ENCODE measurements around the gene ZNF467. TPM values are rescaled to one million over a fixed set of nuclear protein-coding genes. Genes with fewer than 3 reads are reported as not detected.

Gene ZNF467, protein sequence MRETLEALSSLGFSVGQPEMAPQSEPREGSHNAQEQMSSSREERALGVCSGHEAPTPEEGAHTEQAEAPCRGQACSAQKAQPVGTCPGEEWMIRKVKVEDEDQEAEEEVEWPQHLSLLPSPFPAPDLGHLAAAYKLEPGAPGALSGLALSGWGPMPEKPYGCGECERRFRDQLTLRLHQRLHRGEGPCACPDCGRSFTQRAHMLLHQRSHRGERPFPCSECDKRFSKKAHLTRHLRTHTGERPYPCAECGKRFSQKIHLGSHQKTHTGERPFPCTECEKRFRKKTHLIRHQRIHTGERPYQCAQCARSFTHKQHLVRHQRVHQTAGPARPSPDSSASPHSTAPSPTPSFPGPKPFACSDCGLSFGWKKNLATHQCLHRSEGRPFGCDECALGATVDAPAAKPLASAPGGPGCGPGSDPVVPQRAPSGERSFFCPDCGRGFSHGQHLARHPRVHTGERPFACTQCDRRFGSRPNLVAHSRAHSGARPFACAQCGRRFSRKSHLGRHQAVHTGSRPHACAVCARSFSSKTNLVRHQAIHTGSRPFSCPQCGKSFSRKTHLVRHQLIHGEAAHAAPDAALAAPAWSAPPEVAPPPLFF
- 14.4 TPM for polyA plus RNA-seq (2013, experiment 1 of 2)
- 14.5 TPM for polyA plus RNA-seq (2013, experiment 2 of 2)

DNA sequence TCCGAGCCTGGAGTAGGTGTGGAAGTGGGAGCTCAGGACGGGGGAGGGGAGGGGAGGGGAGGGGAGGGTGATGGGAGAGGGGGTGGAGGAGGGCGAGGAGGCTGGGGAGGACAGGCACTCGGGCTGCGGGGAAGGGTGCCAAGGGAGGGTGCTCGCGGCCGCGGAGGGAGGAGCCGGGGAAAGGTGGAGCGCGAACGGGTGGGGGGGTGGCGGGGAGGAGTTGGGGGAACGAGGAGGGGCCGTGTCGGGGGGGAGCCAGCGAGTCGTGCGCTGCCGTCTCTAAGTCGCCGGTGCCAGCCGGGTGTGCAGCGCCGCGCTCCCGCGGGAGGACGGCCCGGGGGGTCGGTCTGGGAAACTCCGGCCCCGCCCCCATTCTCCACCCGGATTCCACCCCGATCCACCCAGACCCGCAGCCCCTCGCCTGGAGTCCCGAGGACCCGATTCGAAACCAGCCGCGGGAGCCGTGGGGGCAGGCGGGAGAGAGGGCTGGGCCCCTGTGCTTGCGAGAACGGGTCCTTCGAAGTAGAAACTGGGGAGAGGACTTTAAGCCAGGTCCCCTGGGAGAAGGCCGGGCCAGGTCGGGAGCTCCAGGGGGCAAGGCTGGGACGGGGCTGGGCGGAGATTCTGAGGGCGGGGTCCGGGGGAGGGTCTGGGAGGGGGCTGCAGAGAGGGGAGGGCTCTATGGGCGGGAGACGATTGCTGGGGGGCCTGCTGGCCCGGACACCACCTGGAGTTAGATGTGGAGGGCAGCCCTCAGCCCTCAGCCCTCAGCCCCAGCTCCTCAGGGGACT is at the start of gene ZNF467:
ZNF467 (minus strand) TSS at position 143 of the 791 bp plus-strand sequence. CDS start 2,556 bp downstream, outside the sequence.
- H4K8ac ChIP-seq (ENCODE audit: low read length): peak within 1 kb of the TSS; percentile 88
- H3K18ac ChIP-seq (ENCODE audit: low read depth in 1 of 2, low read length in 2 of 2): peak within 1 kb of the TSS; percentile 95 to 96
- peaks cover 61 to 72% of the 10 kb centered on the region in 2 experiments for H3K27me3 ChIP-seq (ENCODE audit: control insufficient read depth in 1 of 2, insufficient read depth in 1 of 2, low read length in 2 of 2)
- no peak within 1 kb of the TSS for H3K27ac ChIP-seq (ENCODE audit: low read length, poor library complexity, severe bottlenecking)
- peak within 1 kb of the TSS; percentile 99 for H3K4me2 ChIP-seq (ENCODE audit: low read length, poor library complexity, severe bottlenecking)
- no peak within 1 kb of the TSS for H3K9ac ChIP-seq (ENCODE audit: low read length)
- H2AK5ac ChIP-seq (ENCODE audit: low read length, severe bottlenecking): no peak within 1 kb of the TSS
- no peaks in the 10 kb centered on the region for H3K9me3 ChIP-seq (ENCODE audit: control insufficient read depth, low read length)
- H4K91ac ChIP-seq (ENCODE audit: low read length): peak within 1 kb of the TSS; percentile 88
- peak; percentile 40 for DNase-seq
- no peaks in the 10 kb centered on the region for H3K36me3 ChIP-seq (ENCODE audit: control insufficient read depth in 1 of 2, insufficient read depth in 2 of 2, low read depth in 1 of 2, low read length in 2 of 2)
- H2BK5ac ChIP-seq (ENCODE audit: low read depth, low read length, poor library complexity, severe bottlenecking): no peak within 1 kb of the TSS
- peak within 1 kb of the TSS in 1 of 2 experiments; percentile 61 for H3K23ac ChIP-seq (ENCODE audit: low read length in 2 of 2)
- no peak within 1 kb of the TSS for H2AFZ ChIP-seq (ENCODE audit: low read depth, low read length)
- H3K4me1 ChIP-seq (ENCODE audit: control insufficient read depth, insufficient read depth, low read depth, low read length): peaks cover 27% of the 10 kb centered on the region
- peak within 1 kb of the TSS; percentile 95 to 96 for H3K4ac ChIP-seq (ENCODE audit: low read depth in 1 of 2, low read length in 2 of 2)
- H3K79me1 ChIP-seq (replicated peaks; ENCODE audit: low read length, poor library complexity, severe bottlenecking): no peaks in the 10 kb centered on the region
- peak within 1 kb of the TSS; percentile 41 to 77 for H3K4me3 ChIP-seq (ENCODE audit: insufficient read depth in 1 of 2, low read depth in 1 of 2, low read length in 2 of 2)
- H3K14ac ChIP-seq (ENCODE audit: low read length in 2 of 2): peak within 1 kb of the TSS; percentile 67 to 93
- WGBS: 2% methylated on average over 18 of the region's 57 CpGs
- peak within 1 kb of the TSS; percentile 93 for H2BK15ac ChIP-seq (ENCODE audit: low read depth, poor library complexity, severe bottlenecking)
- peak within 1 kb of the TSS in 1 of 2 experiments; percentile 75 for H2BK12ac ChIP-seq (ENCODE audit: low read length in 2 of 2)
- peak within 1 kb of the TSS; percentile 99 for H2BK120ac ChIP-seq (ENCODE audit: low read depth, low read length)

DNA sequence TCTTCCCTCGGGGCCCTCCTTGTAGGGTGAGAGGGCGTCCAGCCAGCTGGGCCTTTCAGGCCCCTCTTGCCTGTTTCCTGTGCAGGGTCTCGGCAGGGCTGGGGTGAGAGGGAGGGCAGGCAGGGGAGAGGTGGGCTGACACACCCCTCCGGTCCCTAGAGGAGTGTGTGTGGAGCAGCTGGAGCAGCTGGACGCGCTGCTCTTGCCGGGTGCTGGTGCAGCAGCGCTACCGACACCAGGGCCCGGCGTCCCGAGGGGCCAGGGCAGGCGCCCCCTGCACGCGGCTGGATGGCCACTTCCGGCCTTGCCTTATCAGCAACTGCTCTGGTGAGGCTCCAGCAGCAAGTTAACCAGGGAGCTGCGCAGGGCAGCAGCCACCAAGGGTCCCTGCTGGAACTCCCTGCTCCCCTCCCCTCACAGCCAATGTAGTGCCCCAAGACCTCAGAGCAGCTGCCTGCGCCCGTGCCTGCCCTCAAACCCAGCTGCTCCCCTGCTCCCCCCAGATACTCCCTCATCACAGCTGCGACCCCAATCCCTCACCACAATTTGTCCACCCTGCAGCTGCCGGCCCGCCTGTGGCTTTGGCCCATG is 49.1 kb upstream of the ZNF467 start:
- Histone ChIP-seq H3K36me3 (ENCODE audit: control insufficient read depth in 1 of 2, insufficient read depth in 2 of 2, low read depth in 1 of 2, low read length in 2 of 2) (no peaks in the 10 kb centered on the region), H3K4ac (ENCODE audit: low read depth in 1 of 2, low read length in 2 of 2) (no peak overlapping the region), H3K4me3 (ENCODE audit: insufficient read depth in 1 of 2, low read depth in 1 of 2, low read length in 2 of 2) (no peak overlapping the region), H3K4me1 (ENCODE audit: control insufficient read depth, insufficient read depth, low read depth, low read length) (no peaks in the 10 kb centered on the region), H3K14ac (ENCODE audit: low read length in 2 of 2) (no peak overlapping the region), H2BK5ac (ENCODE audit: low read depth, low read length, poor library complexity, severe bottlenecking) (no peak overlapping the region), H2BK12ac (ENCODE audit: low read length in 2 of 2) (no peak overlapping the region), H3K9ac (ENCODE audit: low read length) (no peak overlapping the region), H3K23ac (ENCODE audit: low read length in 2 of 2) (no peak overlapping the region), H2AFZ (ENCODE audit: low read depth, low read length) (no peak overlapping the region), H2BK120ac (ENCODE audit: low read depth, low read length) (no peak overlapping the region), H3K27ac (ENCODE audit: low read length, poor library complexity, severe bottlenecking) (no peak overlapping the region), H4K8ac (ENCODE audit: low read length) (peak overlapping the region; percentile 4), H3K79me1 (replicated peaks; ENCODE audit: low read length, poor library complexity, severe bottlenecking) (no peaks in the 10 kb centered on the region), H3K27me3 (ENCODE audit: control insufficient read depth in 1 of 2, insufficient read depth in 1 of 2, low read length in 2 of 2) (peaks cover 18% of the 10 kb centered on the region in 2 experiments), H2AK5ac (ENCODE audit: low read length, severe bottlenecking) (no peak overlapping the region), H4K91ac (ENCODE audit: low read length) (no peak overlapping the region), H2BK15ac (ENCODE audit: low read depth, poor library complexity, severe bottlenecking) (no peak overlapping the region), H3K9me3 (ENCODE audit: control insufficient read depth, low read length) (no peaks in the 10 kb centered on the region), H3K4me2 (ENCODE audit: low read length, poor library complexity, severe bottlenecking) (no peak overlapping the region), H3K18ac (ENCODE audit: low read depth in 1 of 2, low read length in 2 of 2) (no peak overlapping the region)
- no peak for DNase-seq
- 79% methylated on average over 20 of the region's 22 CpGs for WGBS

DNA sequence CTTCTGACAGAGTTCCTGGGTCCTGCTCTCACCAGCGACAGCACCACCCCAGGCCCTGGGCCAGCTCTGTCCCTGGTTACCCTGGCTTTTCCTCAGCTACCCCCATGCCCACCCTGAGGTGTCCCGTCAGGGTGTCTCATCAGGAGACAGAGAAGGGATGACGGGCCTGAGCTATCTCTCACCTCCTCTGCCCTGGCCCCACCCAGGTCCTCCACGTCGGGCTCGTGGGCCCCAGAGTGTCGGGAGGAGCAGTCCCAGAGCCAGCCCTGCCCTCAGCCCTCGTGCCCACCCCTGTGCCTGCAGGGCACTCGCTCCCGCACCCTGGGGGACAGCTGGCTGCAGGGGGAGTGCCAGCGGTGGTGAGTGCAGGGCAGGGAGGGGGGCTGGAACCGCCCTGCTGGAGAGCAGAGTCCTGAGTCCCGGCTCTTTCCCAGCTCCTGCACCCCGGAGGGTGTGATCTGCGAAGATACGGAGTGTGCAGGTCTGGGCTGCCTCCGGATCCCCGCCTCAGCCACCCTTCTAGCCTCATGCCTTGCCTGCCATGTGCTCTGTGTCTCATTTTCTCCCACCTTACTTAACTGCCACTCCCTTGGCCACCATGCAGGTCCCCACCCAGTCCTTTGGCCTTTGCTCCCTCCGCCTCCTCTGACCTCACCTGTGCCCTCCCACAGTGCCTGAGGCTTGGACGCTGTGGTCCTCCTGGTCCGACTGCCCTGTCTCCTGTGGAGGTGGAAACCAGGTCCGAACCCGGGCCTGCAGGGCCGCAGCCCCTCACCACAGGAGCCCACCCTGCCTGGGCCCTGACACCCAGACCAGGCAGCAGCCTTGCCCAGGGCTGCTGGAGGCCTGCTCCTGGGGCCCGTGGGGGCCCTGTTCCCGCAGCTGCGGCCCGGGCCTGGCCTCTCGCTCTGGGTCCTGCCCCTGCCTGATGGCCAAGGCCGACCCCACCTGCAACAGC is 48.1 kb upstream of the ZNF467 start:
- Histone ChIP-seq H3K9me3 (ENCODE audit: control insufficient read depth, low read length) (no peaks in the 10 kb centered on the region), H2BK5ac (ENCODE audit: low read depth, low read length, poor library complexity, severe bottlenecking) (no peak overlapping the region), H2BK15ac (ENCODE audit: low read depth, poor library complexity, severe bottlenecking) (no peak overlapping the region), H3K27ac (ENCODE audit: low read length, poor library complexity, severe bottlenecking) (no peak overlapping the region), H3K36me3 (ENCODE audit: control insufficient read depth in 1 of 2, insufficient read depth in 2 of 2, low read depth in 1 of 2, low read length in 2 of 2) (no peaks in the 10 kb centered on the region), H4K8ac (ENCODE audit: low read length) (no peak overlapping the region), H3K9ac (ENCODE audit: low read length) (no peak overlapping the region), H2AFZ (ENCODE audit: low read depth, low read length) (no peak overlapping the region), H3K4me3 (ENCODE audit: insufficient read depth in 1 of 2, low read depth in 1 of 2, low read length in 2 of 2) (no peak overlapping the region), H4K91ac (ENCODE audit: low read length) (peak overlapping the region; percentile 40), H3K23ac (ENCODE audit: low read length in 2 of 2) (no peak overlapping the region), H2BK12ac (ENCODE audit: low read length in 2 of 2) (no peak overlapping the region), H3K4me1 (ENCODE audit: control insufficient read depth, insufficient read depth, low read depth, low read length) (no peaks in the 10 kb centered on the region), H3K14ac (ENCODE audit: low read length in 2 of 2) (no peak overlapping the region), H3K4me2 (ENCODE audit: low read length, poor library complexity, severe bottlenecking) (no peak overlapping the region), H3K27me3 (ENCODE audit: control insufficient read depth in 1 of 2, insufficient read depth in 1 of 2, low read length in 2 of 2) (peaks cover 14 to 23% of the 10 kb centered on the region in 2 experiments), H2BK120ac (ENCODE audit: low read depth, low read length) (no peak overlapping the region), H3K79me1 (replicated peaks; ENCODE audit: low read length, poor library complexity, severe bottlenecking) (no peaks in the 10 kb centered on the region), H3K4ac (ENCODE audit: low read depth in 1 of 2, low read length in 2 of 2) (no peak overlapping the region), H2AK5ac (ENCODE audit: low read length, severe bottlenecking) (no peak overlapping the region), H3K18ac (ENCODE audit: low read depth in 1 of 2, low read length in 2 of 2) (no peak overlapping the region)
- WGBS: 85% methylated on average over 25 of the region's 30 CpGs
- DNase-seq: no peak
